GM21528 (cell line): Measurements from ENCODE around the gene SNTG2.

Experiments
- ATAC-seq: cut with Tn5 transposase; IDR thresholded peaks from one replicate; pipeline ENCODE4 v1.9.1; 2021; ENCODE audit warnings: mild to moderate bottlenecking, moderate library complexity; ENCODE audit not compliant: unreplicated experiment, low FRiP score

The SNTG2 gene

DNA sequence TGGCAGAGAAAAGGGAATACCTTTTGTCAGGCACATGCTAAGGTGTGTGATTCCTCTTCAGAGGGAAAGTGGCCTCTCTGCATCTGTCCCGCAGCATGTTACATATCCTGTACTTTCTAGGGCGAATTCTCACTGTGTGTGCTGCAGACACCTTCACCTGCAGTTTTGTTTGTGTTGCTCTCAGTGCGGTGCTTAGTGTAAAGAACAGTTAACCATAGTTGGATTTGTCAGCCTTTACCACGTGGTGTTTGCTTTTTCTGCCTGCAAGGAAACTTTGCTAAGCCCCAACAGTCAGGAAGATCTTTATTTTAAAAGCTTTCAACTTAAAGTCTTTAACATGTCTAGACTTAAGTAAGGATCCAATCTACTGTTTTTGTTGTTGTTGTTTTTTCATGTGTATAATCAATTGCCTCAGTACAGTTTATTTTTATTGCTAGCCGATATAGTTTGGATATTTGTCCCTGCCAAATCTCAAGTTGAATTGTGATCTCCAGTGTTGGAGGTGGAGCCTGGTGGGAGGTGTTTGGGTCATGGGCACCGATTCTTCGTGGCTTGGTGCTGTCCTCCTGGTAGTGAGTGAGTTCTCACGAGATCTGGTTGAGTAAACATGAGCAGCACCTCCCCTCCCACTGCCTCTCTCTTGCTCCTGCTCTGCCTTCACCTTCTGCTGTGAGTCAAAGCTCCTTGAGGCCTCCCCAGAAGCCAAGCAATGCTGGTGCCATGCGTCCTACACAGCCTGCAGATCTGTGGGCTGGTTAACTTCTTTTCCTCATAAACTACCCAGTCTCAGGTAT, 90.6 kb downstream of the SNTG2 start:
- no peak for ATAC-seq

DNA sequence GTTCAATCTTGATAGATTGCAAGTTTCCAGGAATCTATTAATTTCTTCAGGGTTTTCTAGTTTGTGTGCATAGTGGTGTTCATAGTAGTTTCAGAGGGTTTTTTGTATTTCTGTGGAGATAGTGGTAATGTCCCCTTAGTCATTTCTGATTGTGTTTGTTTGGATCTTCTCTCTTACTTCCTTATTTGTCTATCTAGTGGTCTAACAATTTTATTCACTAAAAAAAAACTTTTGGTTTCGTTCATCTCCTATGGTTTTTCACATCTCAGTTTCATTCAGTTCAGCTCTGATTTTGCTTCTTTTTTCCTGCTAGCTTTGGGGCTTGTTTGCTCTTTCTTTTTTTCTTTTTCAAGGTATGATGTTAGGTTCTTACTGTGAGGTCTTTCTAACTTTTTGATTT, 94.5 kb downstream of the SNTG2 start:
- no peak for ATAC-seq

DNA sequence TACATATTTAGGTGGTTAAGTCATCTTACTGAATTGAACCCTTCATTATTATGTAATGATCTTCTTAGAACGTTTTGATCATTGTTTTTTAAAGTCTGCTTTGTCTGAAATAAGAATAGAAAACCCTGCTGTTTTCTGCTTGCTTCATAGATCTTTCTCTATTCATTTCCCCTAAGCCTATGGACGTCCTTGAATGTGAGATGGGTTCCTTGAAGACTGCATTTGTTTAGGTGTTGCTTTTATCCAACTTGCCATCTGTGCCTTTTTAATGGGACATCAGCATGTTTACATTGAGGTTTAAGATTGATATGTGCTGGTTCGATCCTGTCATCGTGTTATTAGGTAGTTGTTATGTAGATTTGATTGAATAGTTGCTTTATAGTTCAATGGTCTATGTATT, 95.4 kb downstream of the SNTG2 start:
- no peak for ATAC-seq

DNA sequence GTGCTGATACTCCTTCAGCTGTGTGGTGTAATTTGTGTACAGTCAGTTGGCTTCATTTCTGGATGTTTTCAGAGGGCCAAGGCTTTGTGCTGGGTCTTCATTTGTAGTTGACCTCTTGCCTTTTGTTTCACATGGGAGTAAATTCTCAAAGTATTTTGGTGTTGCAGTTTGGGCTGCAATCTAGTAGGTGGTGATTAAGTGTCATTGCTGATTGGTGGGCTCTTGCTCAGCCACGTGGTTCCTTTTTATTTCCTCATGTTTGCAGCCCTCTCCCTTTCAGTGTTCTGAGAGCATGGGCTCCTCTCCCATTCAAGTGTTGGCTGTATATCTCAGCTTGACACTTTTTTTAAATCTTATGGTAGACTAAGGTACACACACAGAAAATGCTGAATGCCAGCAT, 96.8 kb downstream of the SNTG2 start:
- no peak for ATAC-seq

DNA sequence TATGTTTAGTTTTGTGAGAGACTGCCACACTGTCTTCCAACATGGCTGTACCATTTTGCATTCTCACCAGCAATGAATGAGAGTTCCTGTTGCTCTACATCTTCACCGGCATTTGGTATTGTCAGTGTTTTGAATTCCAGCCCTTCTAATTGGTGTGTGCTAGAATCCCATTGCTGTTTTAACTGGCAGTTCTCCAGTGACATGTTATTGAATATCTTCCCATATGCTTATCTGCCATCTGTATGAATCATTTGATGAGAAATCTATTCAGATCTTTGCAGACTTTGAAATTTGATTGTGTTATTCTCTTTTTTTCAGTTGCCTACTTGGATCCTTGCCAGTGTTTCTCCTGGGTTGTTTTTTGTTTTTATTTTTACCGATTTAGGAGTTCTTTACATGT, 99.0 kb downstream of the SNTG2 start:
- ATAC-seq, result no peak

DNA sequence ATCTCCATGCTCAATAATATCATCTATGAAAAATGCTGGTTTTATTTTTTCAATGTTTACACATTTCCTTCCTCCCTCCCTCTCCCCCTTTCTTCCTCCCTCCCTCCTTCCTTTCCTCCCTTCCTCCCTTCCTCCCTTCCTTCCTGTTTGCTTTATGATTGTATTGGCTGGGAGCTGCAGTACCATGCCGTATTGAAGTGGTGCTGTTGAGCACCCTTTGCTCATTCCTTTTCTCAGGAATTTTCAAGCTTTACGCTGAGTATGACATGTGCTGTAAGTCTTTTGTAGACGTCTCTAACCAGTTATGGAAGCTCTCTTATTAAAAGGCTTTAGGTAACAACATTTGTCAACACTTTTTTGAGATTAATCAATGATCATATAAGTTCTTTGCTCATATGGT, 100.4 kb downstream of the SNTG2 start:
- ATAC-seq, result no peak

DNA sequence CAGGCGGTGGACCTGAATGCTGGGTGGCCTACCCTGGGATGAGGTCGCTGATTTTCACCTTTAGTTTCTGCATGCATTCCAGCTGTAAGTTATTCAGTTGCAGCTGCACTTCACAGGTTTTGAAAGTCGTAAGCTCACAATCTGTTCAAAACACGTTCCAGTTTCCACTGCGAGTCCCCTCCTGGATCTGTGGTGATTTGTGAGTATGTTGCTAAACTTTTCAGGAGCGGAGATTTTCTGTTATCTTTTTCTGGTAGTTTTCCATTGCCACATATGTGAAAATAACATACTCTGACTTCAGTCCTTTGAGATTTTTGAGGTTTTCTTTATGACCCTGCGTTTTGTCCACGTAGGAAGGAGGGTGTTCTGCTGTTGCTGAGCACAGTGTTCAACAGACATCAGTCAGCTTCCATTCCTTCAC, 102.1 kb downstream of the SNTG2 start:
- no peak for ATAC-seq

DNA sequence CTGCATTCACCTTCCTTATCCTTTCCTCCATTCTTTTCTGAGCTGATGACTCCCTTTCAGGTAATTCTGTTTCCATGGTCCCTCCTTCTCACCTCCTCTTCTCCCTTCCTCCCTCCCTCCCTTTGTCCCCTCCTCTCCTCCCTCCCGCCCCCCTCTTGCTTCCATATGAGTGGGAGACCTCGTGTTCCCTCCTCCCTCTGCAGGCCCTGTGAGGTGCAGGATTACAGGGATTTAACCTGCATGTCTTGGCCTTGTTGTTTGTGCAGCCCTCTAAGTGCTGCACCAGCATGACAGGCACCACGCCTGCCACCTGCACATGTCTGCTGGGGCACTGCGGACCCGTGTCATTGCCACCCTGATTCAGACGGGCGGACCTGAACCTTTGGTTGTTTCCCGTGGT, 103.1 kb downstream of the SNTG2 start:
- ATAC-seq, result no peak

DNA sequence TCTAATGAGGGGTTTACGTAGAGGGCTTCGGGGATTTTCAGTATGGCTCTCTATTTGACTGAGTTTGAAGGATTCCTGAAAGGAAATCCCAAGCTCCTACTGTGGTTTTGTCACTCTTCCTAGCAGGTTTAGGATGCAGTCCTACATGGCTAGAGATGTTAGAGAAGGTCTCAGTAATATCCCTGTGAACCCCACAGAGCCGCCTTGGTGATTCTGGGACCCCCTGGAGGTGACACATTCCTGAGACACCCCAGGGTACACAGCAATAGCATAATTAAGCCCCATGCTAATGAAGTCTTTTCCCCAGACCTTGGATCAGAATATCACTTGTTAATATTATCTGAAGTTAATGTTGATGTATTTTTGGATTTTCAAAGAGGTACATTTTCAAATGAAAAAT, 103.8 kb downstream of the SNTG2 start:
- no peak for ATAC-seq

DNA sequence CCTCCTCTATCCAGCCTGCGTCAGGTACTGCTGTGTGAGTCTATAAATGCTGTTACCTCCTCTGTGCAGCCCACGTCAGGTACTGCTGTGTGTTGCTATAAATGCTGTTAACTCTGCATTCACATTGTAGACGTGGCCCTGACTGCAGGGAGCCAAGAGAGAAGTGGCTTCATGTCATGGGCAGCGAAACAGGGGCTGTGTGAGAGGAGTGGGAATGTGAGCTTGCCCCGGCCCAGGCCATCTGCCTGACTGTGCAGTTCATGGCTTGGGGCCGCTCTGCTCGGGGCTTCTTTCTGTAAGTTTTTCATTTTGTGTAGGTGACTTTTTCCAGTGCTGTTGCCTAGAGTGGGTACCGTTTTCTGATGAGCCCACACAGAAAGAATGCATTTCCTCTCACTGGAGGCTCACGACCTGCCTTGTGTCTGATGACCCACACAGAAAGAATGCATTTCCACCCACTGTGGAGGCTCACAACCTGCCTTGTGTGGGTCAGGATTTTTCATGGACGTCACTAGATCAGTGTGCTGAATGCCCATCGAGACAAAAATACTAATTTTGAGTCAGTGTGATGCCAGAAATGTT, 104.5 kb downstream of the SNTG2 start:
- ATAC-seq, result no peak

DNA sequence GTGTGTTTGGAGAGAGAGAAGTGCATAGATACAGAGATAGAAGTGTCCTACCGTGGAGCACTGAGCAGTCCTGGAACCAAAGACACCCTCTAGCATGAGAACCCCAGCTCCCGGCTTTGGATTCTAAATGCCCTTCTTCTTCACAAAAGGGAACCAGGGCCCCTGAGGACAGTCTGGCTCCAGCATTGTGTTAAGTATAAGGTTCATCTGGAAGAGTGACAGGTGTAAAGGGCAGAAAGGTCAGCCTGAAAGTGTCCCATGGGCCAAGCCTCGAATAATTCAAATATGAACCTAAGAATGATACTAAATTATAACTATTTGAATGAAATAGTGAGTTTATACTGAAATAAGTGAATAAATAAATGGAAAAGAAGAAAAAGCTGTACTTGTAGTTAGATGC, 109.7 kb downstream of the SNTG2 start:
- no peak for ATAC-seq

DNA sequence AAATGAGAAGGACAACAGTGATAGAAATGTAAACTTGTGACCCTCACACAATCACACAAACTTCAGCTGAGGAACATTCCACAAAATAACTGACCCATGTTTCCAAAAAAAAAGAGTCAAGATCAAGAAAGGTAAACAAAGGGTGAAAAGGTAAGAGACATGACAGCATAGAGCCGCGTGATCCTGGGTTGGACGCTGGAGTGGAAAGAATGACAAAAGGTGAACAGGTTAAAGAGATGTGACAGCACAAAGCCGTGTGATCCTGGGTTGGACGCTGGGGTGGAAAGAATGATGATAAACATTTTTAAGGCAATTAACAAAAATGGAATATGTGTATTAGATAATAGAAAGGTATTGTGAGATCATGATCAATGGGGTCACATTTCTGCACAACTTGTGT, 110.3 kb downstream of the SNTG2 start:
- ATAC-seq, result no peak

DNA sequence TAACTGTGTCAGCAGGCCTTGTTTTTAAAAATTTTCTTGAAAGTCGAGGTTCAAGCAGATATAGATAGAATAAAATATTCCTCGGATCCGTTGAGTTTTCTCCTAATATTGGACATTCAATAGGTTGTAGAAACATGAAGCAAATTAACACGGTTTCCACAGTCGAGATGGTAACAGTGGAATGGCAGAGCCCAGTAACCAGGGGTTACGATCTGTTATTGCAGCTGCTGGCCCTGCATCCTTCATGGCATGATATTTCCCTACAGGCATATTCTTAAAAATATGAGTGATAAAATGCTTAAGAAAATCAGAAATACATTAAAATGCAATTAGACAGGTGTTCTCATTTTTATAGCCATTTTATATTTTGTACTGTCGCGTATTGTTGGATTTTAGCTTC, 117.6 kb downstream of the SNTG2 start:
- no peak for ATAC-seq

DNA sequence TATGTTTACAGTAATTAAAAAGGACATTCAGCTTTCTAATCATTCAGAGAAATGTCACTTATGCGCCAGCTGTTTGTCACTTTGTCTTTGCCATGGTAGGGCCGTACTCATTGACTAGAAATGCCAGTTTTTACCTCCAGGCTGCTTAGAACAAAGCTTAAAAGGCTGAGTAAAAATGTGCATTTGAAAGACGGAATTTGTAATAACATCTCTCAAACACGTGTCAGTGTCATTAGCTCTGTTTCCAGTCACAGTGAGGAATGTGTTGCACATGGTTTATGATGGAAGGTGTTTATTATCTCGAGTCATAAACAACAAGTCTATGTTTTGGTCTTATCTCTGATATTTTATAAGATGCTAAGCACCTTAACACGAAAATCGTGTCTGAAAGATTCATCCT, 118.2 kb downstream of the SNTG2 start:
- no peak for ATAC-seq

DNA sequence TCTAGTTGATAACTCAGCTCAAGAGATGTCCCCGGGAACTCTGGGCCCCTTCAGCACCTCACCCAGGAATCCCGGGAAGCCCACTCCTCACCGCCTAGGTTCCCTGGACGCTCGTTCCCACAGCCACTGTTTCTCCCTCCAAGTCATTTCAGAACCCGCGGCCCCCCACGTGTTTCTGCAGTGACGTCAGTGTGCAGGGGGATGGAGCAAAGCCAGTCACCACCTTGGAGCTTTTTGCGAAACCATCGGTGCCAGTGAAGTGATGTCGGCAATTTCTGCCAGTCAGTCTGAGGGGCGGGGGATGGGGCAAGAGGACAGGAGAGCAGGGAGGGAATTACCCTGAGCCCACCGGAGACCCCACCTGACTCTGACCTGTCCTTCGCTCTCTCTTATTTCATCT, 119.2 kb downstream of the SNTG2 start:
- no peak for ATAC-seq

DNA sequence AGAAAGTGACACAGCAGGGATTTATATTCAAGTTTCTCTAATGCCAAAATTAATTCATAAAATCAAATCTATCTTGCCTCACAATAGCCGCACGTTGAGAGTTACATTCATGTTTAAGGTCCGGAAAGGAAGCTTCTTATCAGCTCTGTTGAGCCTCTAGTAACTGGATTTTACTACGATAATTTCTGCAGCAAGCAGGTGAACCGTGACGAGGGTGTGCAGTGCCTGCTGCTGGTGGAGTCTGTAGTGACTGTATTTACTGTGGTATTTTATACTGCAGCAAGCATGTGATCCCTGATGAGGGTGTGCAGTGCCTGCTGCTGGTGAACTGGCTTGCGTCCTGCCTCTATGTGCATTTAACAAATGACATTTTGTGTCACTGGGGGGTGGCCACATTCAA, 120.0 kb downstream of the SNTG2 start:
- no peak for ATAC-seq

DNA sequence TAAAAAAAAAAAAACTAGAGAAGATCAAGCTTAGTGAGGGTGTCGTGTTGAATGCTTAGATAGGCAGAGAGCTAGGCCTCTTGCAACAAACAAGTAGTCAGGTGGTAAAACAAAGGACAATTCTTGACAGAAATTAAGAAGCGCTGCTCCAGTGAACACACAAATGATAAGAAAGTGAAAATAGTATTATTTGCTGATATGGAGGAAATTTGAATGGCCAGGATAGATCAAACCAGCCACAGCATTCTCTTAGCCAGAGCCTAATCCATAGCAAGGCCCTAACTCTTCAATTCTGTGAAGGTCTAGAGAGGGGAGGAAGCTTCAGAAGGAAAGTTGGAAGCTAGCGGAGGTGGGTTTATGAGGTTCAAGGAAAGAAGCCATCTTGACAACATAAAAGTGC, 121.0 kb downstream of the SNTG2 start:
- no peak for ATAC-seq

DNA sequence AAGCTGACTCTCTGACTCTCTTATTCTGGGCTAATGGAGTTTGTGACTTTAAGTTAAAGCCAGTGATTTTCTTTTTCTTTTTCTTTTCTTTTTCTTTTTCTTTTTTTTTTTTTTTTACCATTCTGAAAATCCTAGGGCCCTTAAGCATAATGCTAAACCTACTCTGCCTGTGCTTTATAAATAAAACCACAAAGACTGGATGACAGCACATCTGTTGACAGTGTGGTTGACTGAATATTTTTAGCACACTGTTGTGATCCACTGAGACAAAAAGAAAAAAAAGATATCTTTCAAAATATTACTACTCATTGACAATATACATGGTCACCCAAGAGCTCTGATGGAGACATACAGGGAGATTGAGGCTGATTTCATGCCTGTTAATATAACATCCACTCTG, 121.6 kb downstream of the SNTG2 start:
- ATAC-seq, result no peak

DNA sequence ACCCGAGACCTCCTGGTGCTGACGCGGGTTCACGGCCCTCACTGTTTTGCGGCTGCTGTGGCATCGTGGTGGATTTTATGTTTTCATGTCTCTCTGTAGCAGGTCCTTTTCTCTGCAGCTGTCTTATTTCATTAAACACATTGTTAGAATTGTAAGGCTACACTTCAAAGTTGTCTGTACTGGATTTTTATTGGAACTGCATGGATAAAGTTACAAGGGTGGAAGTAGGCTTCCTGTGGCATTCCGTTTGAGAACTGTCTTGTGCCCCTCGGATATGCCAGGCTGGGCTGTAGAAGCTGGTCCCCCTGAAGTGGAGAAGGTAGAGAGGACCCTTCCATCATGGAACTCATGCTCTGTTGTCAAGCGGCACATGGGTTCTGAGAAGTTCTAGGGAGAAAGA, 127.3 kb downstream of the SNTG2 start:
- no peak for ATAC-seq

DNA sequence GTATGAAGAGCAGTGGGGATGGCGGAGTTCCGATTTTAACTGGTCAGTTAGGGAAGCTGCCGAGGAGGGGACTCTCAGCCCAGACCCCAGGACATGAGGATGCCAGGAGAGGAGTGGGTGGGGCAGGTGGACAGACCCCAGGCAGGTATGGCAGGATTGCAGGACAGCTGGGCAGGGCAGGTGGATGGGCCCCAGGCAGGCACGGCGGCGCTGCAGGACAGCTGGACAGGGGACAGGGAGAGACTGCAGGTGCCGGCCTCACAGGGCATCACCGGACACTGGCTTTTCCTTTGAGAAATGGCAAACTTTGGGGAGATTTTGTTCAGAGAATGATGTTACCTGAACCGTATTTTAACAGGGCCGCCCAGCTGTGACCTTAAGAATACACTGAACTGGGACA, 127.7 kb downstream of the SNTG2 start:
- ATAC-seq, result no peak

DNA sequence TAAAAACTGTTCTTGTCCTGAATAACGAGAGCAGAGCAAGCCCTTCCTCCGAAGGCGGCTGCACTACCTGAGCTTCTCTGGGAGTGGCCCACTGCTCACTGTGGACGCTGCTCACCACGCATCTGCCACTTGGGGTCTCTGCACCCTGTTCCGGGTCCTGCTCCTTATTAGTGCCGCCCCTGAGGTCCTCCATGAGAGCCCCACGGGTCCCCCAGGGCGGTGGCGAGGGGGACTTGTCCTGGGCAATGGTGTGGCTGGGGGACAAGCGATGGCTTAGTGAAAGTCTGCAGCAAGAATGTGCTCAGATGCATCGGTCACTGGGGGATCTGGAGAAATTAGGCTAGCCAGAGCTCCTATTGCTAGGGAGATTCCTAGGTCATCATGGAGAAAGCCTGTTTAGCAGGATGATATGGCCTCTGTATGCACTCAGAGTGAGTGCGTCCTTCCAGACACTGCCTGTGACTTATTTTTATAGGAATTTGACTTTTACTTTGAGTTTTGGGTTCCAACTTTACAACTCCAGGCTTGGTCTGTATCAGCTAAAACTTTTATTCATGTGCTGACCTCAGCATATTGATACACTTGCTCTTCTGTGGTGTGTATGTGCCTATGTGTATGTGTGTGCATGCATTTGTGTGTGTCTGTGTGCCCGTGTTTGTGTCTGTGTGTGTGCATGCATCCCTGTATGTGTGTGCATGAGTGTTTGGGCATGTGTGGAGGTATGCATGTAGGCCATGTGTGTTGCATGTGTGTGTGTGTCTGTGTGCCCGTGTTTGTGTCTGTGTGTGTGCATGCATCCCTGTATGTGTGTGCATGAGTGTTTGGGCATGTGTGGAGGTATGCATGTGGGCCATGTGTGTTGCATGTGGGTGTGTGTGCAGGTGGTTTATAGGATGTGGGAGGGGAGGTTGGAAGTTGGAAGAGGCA, 129.5 kb downstream of the SNTG2 start:
- no peak for ATAC-seq
